CD14-positive monocyte (primary cell): ENCODE data around the gene LOXL3. TPM values are rescaled to one million over a fixed set of nuclear protein-coding genes. Genes with fewer than 3 reads are reported as not detected.
A peak's percentile ranks its signal among the peaks of the same experiment; 100 is the strongest.

ENCODE experiments used
- DNase-seq, 3 donors: peaks; one replicate each; pipeline ENCODE4 v3.0.0-alpha.2; 2011 to 2022
- H2AFZ ChIP-seq: 2 replicates; pipeline ENCODE4 v1.6.0; 2012; ENCODE audit warnings: mild to moderate bottlenecking, low read depth, low read length, inconsistent platforms; ENCODE audit not compliant: insufficient read depth, poor library complexity, severe bottlenecking
- H3K27ac ChIP-seq, 2 donors: 1 replicate in 1 of 2; 2 replicates in 1 of 2; pipeline ENCODE4 v1.5.1; 2012 to 2013; ENCODE audit warnings: low read length in 2 of 2, control low read depth in 1 of 2, inconsistent platforms in 1 of 2, low read depth in 1 of 2, mild to moderate bottlenecking in 1 of 2
- H3K27me3 ChIP-seq, 2 donors: one replicate each; pipeline versions ENCODE4 v1.6.0 to v1.6.1; 2011 to 2013; ENCODE audit warnings: low read length in 2 of 2; ENCODE audit not compliant: control insufficient read depth in 2 of 2, insufficient read depth in 2 of 2
- H3K36me3 ChIP-seq, 2 donors: replicated peaks in 1 of 2; 1 replicate in 1 of 2; 2 replicates in 1 of 2; pipeline versions ENCODE4 v1.5.1 to v1.6.1; 2012 to 2013; ENCODE audit warnings: low read length in 2 of 2, control low read depth in 1 of 2, inconsistent platforms in 1 of 2, mild to moderate bottlenecking in 1 of 2; ENCODE audit not compliant: insufficient read depth in 2 of 2, control insufficient read depth in 1 of 2
- H3K4me1 ChIP-seq, 2 donors: 1 replicate in 1 of 2; 2 replicates in 1 of 2; pipeline versions ENCODE4 v1.5.1 to v1.6.1; 2012 to 2013; ENCODE audit warnings: low read length in 2 of 2, control low read depth in 1 of 2, inconsistent platforms in 1 of 2, mild to moderate bottlenecking in 1 of 2, moderate library complexity in 1 of 2; ENCODE audit not compliant: insufficient read depth in 2 of 2, control insufficient read depth in 1 of 2
- H3K4me2 ChIP-seq: replicated peaks from 2 replicates; pipeline ENCODE3; 2012; ENCODE audit warnings: low read length, moderate library complexity, mild to moderate bottlenecking; ENCODE audit not compliant: poor library complexity, severe bottlenecking; ENCODE audit errors: extremely low read depth
- H3K4me3 ChIP-seq, 3 experiments: fragments of 200-600 bp in 1 of 3; sonication (generic) in 1 of 3; replicated peaks in 1 of 3; 1 replicate in 2 of 3; 2 replicates in 1 of 3; pipeline ENCODE4 v1.5.1; 2011 to 2013; ENCODE audit warnings: low read length in 3 of 3, mild to moderate bottlenecking in 3 of 3, control low read depth in 2 of 3, low read depth in 2 of 3, inconsistent platforms in 1 of 3, moderate library complexity in 1 of 3
- H3K79me2 ChIP-seq: 2 replicates; pipeline ENCODE4 v1.6.0; 2012; ENCODE audit warnings: mild to moderate bottlenecking, control low read depth, inconsistent platforms, low read length, moderate library complexity; ENCODE audit not compliant: insufficient read depth
- H3K9ac ChIP-seq: 2 replicates; pipeline ENCODE4 v1.6.0; 2017; ENCODE audit warnings: low read length, mild to moderate bottlenecking; ENCODE audit not compliant: insufficient read depth, poor library complexity, severe bottlenecking
- H3K9me3 ChIP-seq, 2 donors: replicated peaks in 1 of 2; 1 replicate in 1 of 2; 2 replicates in 1 of 2; pipeline versions ENCODE4 v1.5.1 to v1.6.1; 2012 to 2013; ENCODE audit warnings: low read length in 2 of 2, control low read depth in 1 of 2; ENCODE audit not compliant: control insufficient read depth in 1 of 2, insufficient read depth in 1 of 2
- H4K20me1 ChIP-seq: 2 replicates; pipeline ENCODE4 v1.6.0; 2012; ENCODE audit warnings: mild to moderate bottlenecking, low read length, control low read depth, moderate library complexity; ENCODE audit not compliant: insufficient read depth
- H3K27ac Mint-ChIP-seq, 7 donors: one replicate each; pipeline ENCODE4 v1.8.0; 2020; ENCODE audit warnings: mild to moderate bottlenecking in 7 of 7, mixed read lengths in 7 of 7, moderate library complexity in 6 of 7, inconsistent platforms in 2 of 7
- H3K27me3 Mint-ChIP-seq, 3 donors: one replicate each; pipeline ENCODE4 v1.8.0; 2021 to 2022; ENCODE audit warnings: low read depth in 3 of 3, mild to moderate bottlenecking in 3 of 3, mixed read lengths in 3 of 3, moderate library complexity in 3 of 3, inconsistent platforms in 1 of 3
- H3K36me3 Mint-ChIP-seq, 2 donors: one replicate each; pipeline ENCODE4 v1.8.0; 2020; ENCODE audit warnings: mixed read lengths in 2 of 2, inconsistent platforms in 1 of 2, mild to moderate bottlenecking in 1 of 2
- H3K4me1 Mint-ChIP-seq: one replicate; pipeline ENCODE4 v1.8.0; 2020; ENCODE audit warnings: mild to moderate bottlenecking, mixed read lengths
- H3K4me3 Mint-ChIP-seq, 2 donors: one replicate each; pipeline ENCODE4 v1.8.0; 2020; ENCODE audit warnings: mild to moderate bottlenecking in 2 of 2, mixed read lengths in 2 of 2, moderate library complexity in 1 of 2
- H3K9me3 Mint-ChIP-seq, 7 donors: one replicate each; pipeline ENCODE4 v1.8.0; 2020 to 2022; ENCODE audit warnings: mixed read lengths in 7 of 7, mild to moderate bottlenecking in 6 of 7, moderate library complexity in 6 of 7, inconsistent platforms in 2 of 7
- CTCF ChIP-seq: fragments of 200-600 bp; IDR thresholded peaks from one replicate; pipeline ENCODE4 v1.8.0; 2022; ENCODE audit warnings: antibody characterized with exemption, mild to moderate bottlenecking
- WGBS: methylation state at CpG from one replicate; pipeline ENCODE4 v1.1.5; 2013; ENCODE audit warnings: missing lambda C conversion rate; ENCODE audit not compliant: insufficient coverage; 5-methylcytosine and 5-hydroxymethylcytosine counted together
- intact Hi-C, 2 donors: fragments of 100-400 bp; cut with micrococcal nuclease; formaldehyde crosslinking; loops; one replicate each; pipeline versions ENCODE4 v1.15.0 to v1.15.1; 2023
- polyA plus RNA-seq, 3 donors: library from polyadenylated mRNA; depleted of rRNA in 1 of 3; unstranded in 2 of 3; stranded (reverse) in 1 of 3; fragments of 300-500 nt in 2 of 3; fragments of >200 nt in 1 of 3; fragmentation: Illumina TruSeq in 2 of 3; gene quantifications; 1 replicate in 2 of 3; 2 replicates in 1 of 3; pipeline ENCODE4 v1.2.3, GENCODE V29; 2012 to 2021

The LOXL3 gene
- polyA plus RNA-seq, 3 donors: 18.2 to 35.0 (median 18.5) TPM

GRCh38 chr2:74593826-74594772 lies 40.4 kb upstream of the LOXL3 start:
- H3K4me1 Mint-ChIP-seq: peaks cover 2% of the 10 kb centered on the region
- DNase-seq: no peak
- Histone ChIP-seq H3K36me3 (no peaks in the 10 kb centered on the region), H3K4me3 (no peak overlapping the region), H3K27ac (no peak overlapping the region), H3K27me3 (peaks cover 0 to 8% of the 10 kb centered on the region in 2 donors), H3K9ac (no peak overlapping the region), H3K79me2 (no peaks in the 10 kb centered on the region), H2AFZ (no peak overlapping the region), H4K20me1 (no peaks in the 10 kb centered on the region), H3K4me1 (no peaks in the 10 kb centered on the region), H3K4me2 (no peak overlapping the region), H3K9me3 (no peaks in the 10 kb centered on the region)
- TF ChIP-seq CTCF: no peak
- intact Hi-C loops: no loop called here
- no peak overlapping the region for H3K27ac Mint-ChIP-seq
- H3K36me3 Mint-ChIP-seq: no peaks in the 10 kb centered on the region
- H3K9me3 Mint-ChIP-seq: no peaks in the 10 kb centered on the region
- H3K4me3 Mint-ChIP-seq: peak overlapping the region in 1 of 2 donors; percentile 4
- 100% methylated on average over 1 of the region's 4 CpGs for WGBS
- H3K27me3 Mint-ChIP-seq: peaks cover 10 to 18% (median 11%) of the 10 kb centered on the region in 3 donors

GRCh38 chr2:74588664-74589063 lies 34.9 kb upstream of the LOXL3 start:
- no peak for TF ChIP-seq CTCF
- Mint-ChIP-seq H3K27ac (no peak overlapping the region), H3K36me3 (no peaks in the 10 kb centered on the region), H3K4me1 (peaks cover 33% of the 10 kb centered on the region), H3K27me3 (peaks cover 4 to 7% (median 5%) of the 10 kb centered on the region in 3 donors), H3K4me3 (no peak overlapping the region), H3K9me3 (no peaks in the 10 kb centered on the region)
- Histone ChIP-seq H4K20me1 (no peaks in the 10 kb centered on the region), H3K27ac (no peak overlapping the region), H3K9me3 (no peaks in the 10 kb centered on the region), H3K27me3 (peaks cover 0 to 3% of the 10 kb centered on the region in 2 donors), H3K9ac (no peak overlapping the region), H3K4me3 (no peak overlapping the region), H2AFZ (no peak overlapping the region), H3K4me2 (no peak overlapping the region), H3K36me3 (no peaks in the 10 kb centered on the region), H3K4me1 (peaks cover 26 to 31% of the 10 kb centered on the region in 2 donors), H3K79me2 (no peaks in the 10 kb centered on the region)
- intact Hi-C loops: loop anchor here (5.0 to 10.0 kb wide), 2 partner anchors 36 to 54 kb away; partner anchors contain the start of genes DOK1 (in 2 of the 2) and LOXL3 (in 2 of the 2)
- 100% methylated on average over 1 of the region's 2 CpGs for WGBS
- no peak for DNase-seq
